ENCODE measurements around the gene MALRD1.

The MALRD1 gene

GRCh38 chr10:19577381-19577780, 528.8 kb downstream of the MALRD1 start:
- no peak for DNase-seq (ENCODE audit: low spot score)

DNA sequence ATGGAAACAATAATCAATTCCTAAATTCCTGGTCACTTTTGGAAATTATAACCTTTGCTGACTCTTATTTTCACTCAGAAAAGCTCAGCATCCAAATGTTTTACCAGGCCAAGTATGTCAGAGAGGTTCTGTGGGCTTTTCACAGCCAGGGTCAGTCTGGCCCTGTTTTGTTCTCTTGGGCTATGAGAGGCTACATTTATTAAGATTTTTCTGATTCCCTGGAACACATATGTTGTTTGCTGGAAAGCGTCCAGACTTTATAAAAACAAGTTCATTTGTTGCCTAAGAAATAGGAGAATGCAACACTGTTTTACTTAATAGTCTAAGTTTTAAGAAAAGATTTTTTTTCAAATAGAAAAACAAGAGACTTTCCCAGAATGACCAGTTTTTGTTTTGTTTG, 529.2 kb downstream of the MALRD1 start:
- DNase-seq (ENCODE audit: low spot score): no peak

DNA sequence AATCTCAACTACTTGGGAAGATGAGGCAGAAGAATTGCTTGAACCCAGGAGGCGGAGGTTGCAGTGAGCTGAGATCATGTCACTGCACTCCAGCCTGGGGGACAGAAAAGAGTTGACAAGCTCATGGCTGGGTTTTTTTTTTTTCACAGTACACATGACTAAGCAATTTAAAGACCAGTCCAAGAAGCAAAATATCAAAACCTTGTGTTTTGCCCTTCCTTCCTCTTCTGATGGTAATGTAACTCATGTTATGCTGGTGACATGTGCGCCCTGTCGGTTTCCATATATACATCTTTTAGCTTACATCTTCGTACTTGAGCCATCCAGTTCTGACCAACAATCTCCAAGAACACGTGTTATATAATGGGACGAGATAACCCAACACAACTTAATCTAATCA, 530.0 kb downstream of the MALRD1 start:
- DNase-seq (ENCODE audit: low spot score): no peak

DNA sequence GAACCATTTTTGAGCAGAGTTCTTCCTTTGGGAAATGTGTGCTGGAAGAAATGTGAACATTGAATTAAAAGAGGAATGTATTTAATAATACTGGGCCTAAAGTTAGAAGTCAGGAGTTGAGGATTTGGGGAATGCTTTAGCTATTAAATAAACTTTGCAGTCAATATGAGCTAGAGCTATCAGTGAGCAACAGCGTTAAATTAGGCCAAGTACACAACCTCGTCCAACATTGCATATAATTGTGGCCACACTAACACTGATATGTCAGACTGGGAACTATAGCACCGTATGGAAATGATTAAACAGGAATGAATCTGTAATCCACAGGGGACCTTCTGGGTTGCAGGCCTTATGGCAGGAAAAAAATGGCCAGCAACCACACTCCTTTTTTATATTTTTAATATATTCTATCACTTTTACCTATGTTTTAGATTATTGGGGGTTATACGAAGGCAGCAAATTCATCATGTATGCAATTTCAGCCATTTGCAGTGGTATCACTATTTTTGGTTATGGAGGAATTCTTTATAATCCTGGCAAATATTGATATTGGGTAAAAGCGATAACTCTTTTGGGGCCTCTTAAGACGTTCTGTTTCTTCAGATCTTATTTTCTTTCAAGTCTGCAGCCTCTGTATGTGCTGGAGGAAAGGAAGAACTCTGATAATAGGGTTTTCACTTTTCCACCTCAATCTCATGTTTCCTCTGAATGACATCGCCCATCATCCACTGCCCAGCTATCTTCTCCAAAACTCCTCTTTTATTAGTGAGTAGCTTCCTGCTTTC, 531.4 kb downstream of the MALRD1 start:
- DNase-seq (ENCODE audit: low spot score): no peak

DNA sequence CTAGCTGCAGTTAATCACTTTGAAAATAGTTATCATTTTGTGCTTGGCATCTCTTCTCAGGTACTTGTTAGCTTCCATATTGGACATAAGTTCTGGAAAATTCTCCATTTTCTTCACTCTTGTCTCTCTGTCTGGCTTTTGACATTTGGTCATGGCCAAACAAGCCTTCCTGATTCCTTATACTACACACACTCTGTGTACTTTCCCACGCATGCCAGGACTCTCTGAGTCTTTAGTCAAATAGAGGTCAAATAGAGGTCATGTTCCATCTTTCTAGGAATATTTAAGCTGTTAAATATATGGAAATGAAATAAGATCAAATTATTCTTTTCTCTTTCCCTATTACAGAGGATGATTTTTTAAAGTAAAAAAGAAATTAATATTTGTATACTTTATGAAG, 532.1 kb downstream of the MALRD1 start:
- no peak for DNase-seq (ENCODE audit: low spot score)

DNA sequence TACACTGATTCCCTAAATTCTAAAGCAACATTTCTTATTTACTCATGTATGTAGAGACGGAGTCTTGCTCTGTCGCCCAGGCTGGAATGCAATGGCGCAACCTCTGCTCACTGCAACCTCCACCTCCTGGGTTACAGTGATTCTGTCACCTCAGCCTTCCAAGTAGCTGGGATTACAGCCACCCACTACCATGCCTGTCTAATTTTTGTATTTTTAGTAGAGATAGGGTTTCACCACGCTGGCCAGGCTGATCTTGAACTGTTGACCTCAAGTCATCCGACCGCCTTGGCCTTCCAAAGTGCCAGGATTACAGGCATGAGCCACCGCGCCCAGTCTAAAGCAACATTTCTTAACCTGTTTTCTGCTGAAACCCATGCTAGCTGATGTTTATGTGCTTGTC, 540.0 kb downstream of the MALRD1 start:
- no peak for DNase-seq (ENCODE audit: low spot score)

DNA sequence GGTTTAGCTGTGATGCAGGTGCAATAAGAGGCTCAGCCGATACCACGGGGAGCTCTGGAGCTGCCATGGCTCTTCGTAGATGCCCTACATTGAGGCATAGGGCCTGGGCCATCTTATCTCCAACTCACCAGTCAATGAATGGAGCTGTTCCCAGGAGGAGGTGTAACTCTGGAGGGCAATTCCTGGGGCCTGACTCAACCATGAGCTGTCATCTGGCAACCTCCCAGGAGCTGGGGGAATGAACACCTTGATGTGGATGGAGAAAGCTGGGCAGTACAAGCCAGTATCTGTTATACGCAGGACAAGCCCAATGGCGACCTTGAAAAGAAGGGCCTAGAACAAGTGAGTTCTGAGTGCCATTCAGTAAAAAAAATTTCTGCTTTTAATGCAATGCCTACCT, 543.7 kb downstream of the MALRD1 start:
- no peak for DNase-seq (ENCODE audit: low spot score)

DNA sequence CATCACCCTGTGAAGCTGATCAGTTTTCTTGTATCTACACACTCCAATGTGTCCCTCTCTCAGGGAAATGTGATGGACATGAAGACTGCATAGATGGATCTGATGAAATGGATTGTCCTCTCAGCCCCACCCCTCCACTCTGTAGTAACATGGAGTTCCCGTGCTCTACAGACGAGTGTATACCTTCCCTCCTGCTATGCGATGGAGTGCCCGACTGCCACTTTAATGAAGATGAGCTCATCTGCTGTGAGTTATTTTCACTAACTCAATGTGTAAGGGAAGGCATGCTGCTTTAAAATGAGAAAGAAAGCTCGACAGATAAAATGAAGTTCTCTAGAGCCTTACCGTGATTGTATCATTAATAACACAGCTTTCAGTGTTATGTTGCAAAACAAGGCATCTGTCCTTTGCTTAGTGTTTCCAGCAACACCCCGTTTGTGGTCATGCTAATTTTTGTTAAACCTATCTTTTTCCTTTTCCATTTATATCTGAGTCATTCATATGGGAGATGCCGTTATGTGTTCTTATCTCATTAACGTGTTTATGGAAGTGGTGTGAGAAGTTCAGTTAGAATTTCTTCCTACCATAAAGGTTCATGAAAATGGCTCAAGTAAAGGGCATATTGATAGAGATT, 546.7 kb downstream of the MALRD1 start:
- DNase-seq (ENCODE audit: low spot score): no peak

GRCh38 chr10:19605806-19606205, 557.2 kb downstream of the MALRD1 start:
- no peak for DNase-seq (ENCODE audit: low spot score)

DNA sequence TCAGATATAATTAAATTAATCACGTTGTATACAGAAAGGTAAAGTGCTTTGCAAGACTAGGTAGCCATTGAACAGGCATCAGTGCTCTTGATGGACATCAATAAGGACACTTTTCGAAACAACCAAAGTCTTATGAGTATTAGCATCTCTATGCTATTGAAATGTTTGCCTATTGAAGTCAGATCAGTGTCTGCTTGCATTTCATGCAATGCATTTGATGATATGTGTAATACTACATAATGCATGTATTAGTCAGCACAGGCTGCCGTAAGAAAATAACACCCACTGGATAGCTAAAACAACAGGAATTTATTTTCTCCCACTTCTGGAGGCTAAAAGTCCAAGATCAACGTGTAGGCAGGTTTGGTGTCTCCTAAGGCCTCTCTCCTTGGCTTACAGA, 558.4 kb downstream of the MALRD1 start:
- DNase-seq (ENCODE audit: low spot score): no peak

DNA sequence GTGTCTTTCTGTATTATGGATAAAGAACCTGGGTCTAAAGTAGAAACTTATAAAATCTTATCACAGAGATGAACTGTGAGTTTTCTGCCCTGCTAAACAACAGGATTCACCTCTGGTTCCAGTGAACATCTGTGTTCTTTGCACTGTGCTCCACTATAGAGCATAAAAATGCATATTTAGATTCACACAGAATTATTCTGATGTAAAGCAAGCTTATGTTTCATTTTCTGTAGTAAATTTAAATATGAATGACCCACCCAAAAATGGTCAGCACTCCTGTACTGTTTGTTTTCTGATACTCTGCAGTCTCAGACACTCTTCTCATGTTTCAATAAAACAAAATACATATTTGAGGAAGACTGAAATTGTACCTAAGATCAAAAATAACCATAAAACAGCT, 563.2 kb downstream of the MALRD1 start:
- DNase-seq (ENCODE audit: low spot score): no peak

DNA sequence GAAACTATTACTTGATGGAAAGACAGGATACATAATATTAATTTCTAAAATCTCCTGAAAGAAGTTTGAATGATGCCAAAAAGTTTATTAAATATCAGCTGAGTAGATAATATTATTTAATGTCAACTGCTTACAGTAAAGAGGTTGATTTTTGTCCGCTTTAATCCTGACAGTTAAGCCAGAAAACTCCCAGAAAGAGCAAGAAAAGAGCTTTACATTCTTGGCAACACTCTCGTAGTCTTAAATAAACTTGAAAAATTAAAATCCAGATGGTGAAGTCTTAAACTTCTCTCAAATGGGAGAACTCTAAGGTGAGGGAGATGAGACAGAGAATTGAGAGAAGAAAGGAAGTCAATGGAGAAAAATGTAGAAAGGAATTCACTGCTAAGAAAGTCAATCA, 568.4 kb downstream of the MALRD1 start:
- DNase-seq (ENCODE audit: low spot score): no peak

DNA sequence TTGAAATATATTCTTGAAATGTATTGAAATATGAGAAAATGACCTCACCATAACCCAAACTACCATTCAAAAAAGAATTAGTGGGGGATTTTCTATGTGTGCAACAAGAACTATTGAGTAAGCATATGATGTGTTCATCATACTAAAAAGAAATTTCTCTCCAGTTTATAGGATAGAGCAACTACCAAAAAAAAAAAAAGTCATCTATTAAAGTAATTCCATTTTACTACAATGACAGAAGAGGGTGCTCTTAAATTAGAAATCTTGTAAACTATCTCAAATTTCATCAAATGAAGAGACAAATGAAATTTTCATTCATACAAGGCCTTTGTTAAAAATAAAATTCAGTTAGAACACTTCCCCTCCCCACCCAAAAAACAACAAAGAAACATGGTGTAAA, 572.2 kb downstream of the MALRD1 start:
- DNase-seq (ENCODE audit: low spot score): no peak

- no peak for DNase-seq (ENCODE audit: low spot score)
Measured at GRCh38 chr10:19623321-19623720, 574.7 kb downstream of the MALRD1 start.

DNA sequence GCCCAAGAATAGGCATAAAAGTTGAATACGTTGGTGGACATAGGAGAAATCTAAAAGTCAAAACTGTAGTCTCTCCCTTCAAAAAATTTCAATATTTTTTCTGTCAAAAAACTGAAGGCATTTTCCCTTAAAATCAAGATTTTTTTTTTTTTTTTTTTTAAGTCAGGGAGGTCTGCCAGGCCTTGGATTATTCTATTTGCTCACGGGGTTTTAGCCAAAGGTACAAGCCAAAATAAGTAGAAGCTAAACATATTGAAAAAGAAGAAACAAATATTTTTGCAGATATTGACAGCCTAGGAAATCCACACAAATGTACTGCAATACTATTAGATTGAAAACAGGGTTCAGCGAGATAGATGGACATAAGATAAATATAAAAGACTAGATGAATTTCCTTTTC, 577.6 kb downstream of the MALRD1 start:
- DNase-seq (ENCODE audit: low spot score): no peak

DNA sequence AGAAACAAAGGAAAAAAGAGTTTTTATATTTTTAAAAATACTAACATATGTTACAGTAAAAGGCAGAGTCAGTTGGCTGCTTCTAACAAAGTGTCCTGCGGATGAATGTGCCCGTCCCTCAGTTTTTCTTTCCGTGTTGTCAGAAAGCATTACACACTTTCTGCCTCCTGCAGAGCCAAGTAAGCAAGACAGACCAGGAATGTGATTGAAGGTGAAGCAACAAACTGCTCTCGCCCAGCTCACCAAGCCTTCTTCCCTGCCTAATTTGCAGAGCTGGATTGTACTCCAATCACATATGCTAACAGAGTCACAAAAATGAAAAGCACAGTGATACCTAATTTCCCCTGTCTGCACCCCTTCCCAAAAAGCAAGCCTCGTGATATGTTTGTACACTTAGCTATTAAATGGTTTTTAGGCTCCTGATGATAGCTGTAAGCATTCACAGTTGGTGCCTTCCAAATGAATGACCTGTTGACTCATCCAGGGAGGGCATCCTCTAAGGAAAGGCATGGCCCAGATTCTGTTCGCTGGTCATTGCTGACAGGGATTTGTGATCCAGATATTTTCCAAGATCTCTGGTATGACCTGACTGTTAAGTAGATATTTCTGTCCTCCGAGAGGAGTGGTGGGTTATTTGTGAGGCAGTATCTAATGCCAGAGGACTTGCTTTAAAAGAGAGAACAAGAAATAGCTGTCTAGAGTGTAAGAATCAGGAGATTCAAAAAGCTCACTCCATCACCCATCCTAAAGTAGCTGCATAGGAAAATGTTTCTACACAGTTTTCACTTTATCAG, 580.4 kb downstream of the MALRD1 start:
- DNase-seq (ENCODE audit: low spot score): no peak

GRCh38 chr10:19629567-19629966, 581.0 kb downstream of the MALRD1 start:
- DNase-seq (ENCODE audit: low spot score): peak; percentile 19

DNA sequence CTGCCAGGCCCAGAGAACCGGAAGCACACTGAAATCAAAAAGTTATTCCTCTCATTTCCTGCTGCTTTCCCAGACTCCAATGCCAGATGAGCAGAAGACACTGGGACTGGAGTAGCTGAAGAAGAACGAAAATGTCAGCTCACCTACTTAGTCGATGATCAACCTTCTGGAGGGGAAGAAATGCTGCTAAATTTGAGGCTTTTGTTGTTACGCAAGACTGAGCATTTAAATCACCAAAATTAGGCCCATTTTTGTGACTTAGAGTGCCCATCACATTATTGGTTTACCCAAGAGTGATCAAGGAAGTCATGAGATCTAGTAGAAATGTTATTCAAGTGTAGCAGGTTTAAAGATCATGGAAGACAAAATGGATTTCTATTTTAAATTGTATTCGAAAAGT, 585.6 kb downstream of the MALRD1 start:
- no peak for DNase-seq (ENCODE audit: low spot score)

DNA sequence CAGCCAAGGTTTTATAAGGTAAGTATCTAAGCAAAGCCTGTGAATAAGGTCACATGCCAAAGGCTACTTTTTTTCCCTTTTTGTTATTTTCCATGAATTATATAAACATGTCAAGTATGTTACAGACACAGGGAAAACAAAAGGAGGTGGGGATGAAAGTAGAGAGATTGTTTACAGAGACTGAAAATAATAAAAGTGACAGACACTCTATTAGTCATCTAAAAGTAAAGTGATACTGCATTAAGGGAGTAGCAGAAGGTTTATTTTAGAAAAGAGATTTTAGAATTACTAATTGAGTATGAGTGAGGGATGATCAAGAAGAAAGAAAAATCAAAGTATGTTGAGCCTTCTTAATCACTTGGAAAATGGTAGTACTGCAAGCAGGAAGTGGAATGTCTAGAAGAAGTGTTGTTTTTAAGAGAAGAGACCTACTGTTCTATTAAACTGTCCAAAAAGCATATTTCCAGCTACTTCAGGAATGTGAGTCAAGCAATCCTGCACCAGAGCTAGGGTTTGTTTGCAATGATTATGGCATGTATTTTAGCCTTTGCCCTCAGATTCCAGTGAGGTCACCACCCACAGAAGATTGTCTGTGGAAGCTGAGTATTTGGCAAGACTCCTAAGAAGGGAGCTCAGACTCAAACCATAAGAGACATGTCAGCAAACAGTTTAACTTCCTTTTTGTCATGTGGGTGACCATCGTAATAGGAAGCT, 589.7 kb downstream of the MALRD1 start:
- DNase-seq (ENCODE audit: low spot score): peak; percentile 59

- DNase-seq (ENCODE audit: low spot score): no peak
Measured at GRCh38 chr10:19638896-19639233, 590.3 kb downstream of the MALRD1 start.

DNA sequence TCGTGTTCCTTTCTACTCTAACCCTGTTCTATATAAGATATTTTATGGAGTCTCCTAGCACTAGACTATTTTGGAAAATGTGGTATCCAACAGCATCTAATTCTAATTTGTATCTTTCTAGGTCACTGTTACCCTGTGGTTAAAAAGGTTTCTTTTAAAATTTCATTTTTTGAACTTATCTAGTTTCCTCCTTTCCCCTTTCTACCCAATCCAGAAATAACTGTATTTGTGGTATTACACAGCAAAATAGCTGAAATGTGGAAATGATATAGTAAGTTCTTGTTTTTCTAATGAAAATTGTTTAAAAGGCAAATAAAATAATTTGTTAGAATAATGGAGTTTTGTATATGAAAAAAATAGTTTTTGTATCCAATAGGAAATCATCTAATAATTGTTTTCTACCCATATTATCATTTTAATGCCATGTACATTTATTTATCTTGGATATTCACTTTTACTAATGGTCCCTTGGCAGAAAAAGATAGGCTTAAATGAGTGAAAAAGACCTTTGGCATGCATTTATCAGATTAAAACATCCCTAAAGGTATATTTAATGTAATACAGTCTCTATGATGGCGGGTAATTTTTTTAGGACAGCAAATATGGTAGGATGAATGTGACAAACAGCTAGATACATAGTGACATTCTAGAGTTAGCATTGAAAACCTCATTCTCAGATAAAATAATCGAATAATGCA, 592.1 kb downstream of the MALRD1 start:
- no peak for DNase-seq (ENCODE audit: low spot score)

DNA sequence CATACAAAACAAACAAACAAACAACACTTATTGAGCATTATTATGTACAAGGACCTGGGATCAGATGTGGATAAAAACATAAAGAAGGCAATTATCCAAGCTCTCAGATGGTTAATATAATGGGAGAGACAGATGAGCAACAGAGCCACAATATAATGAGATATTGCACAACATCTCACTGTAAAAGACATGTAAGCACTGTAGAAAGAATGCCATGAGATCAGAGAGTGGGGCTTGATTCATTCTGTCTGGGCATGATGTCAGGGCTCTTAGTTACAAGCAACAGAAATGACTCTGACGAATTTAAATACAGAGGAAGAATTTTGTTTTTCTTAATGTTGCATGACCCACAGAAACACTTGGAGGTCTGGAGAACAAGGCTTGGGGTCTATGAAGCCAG, 602.9 kb downstream of the MALRD1 start:
- peak; percentile 19 for DNase-seq (ENCODE audit: low spot score)

All from hepatic stellate cell (primary cell).